NCI-H82 treated with DMSO at 0.1 percent for 48 hours (cell line): ENCODE data around the gene TRAPPC12.
"Not testable (repeated sequence)": the region's sequence is repeated elsewhere in the genome, so short reads cannot be mapped to it uniquely, and the experiment has no call there.

Experiments
- DNase-seq: peaks from one replicate; lab custom pipeline; 2025; ENCODE audit not compliant: unreplicated experiment; lab: John Stamatoyannopoulos, UW

TRAPPC12 gene

DNA sequence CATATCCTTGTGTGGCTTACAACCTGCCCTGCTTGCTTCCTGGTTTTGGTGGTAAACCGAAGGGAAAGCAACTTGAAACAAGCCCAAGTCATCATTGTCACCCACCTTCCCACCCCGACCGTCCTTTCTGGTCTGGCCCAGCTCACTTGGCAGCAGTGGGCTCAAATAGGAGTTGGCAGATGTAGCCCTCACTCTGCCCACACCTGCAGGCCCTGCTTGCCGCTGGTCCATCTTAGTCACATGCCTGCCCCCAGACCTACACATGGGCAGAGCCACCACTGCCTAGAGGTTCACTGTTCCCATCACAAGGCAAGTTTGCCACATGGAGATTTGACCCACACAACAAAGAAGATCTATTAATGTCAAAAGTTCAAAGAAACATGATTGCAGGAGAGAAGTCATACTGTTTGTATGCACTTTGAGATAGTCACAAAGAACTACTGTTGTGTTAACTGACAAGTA, 11.2 kb upstream of the TRAPPC12 start:
- DNase-seq: no peak

DNA sequence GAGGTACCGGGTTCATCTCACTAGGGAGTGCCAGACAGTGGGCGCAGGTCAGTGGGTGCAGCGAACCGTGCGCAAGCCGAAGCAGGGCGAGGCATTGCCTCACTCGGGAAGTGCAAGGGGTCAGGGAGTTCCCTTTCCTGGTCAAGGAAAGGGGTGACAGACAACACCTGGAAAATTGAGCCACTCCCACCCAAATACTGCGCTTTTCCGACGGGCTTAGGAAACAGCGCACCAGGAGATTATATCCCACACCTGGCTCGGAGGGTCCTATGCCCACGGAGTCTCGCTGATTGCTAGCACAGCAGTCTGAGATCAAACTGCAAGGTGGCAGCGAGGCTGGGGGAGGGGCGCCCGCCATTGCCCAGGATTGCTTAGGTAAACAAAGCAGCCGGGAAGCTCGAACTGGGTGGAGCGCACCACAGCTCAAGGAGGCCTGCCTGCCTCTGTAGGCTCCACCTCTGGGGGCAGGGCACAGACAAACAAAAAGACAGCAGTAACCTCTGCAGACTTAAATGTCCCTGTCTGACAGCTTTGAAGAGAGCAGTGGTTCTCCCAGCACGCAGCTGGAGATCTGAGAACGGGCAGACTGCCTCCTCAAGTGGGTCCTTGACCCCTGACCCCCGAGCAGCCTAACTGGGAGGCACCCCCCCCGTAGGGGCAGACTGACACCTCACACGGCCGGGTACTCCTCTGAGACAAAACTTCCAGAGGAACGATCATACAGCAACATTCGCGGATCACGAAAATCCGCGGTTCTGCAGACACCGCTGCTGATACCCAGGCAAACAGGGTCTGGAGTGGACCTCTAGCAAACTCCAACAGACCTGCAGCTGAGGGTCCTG, 9.9 kb upstream of the TRAPPC12 start:
- not testable (repeated sequence) for DNase-seq

DNA sequence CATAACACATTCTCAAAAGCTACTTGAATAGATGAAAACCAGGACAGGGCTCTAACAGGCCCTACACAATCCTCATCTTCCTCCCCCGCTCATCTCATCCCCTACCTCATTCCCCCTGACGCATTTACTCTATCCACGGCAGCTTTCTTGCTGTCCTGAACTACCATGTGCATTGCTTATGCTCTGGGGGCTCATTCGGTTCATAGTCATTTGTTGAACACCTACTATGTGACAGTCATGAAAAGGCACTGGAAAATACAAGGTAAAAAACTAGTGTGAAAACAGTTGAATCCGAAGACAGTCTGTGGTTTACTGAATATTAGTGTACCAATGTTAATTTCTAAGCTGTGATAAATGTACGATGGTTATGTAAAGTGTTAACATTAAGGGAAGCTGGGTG, 2.7 kb upstream of the TRAPPC12 start:
- no peak for DNase-seq

- DNase-seq: no peak
Measured at GRCh38 chr2:3377279-3377611, 2.2 kb upstream of the TRAPPC12 start.

- peak; percentile 89 for DNase-seq
Measured at GRCh38 chr2:3377612-3378432, 1.7 kb upstream of the TRAPPC12 start, which contains the start of gene EIPR1. Gene EIPR1 (minus strand): TSS chr2:3377818. CDS start chr2:3377689, 129 bp downstream.

DNA sequence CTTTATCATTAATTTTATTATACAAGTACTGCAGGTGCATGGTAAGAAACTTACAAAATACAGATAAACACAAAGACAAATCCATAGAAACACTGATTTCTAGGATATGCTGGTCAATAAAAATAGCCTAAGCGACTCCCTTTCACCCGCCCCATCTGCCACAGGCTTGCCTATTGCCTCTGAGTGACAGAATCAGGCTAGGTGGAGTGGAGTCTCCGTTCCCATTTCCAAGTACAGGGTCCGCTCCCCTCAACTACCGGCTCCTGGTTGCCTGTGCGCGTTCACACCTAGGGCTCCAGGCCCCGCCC, 201 bp upstream of the TRAPPC12 start:
- DNase-seq: no peak

DNA sequence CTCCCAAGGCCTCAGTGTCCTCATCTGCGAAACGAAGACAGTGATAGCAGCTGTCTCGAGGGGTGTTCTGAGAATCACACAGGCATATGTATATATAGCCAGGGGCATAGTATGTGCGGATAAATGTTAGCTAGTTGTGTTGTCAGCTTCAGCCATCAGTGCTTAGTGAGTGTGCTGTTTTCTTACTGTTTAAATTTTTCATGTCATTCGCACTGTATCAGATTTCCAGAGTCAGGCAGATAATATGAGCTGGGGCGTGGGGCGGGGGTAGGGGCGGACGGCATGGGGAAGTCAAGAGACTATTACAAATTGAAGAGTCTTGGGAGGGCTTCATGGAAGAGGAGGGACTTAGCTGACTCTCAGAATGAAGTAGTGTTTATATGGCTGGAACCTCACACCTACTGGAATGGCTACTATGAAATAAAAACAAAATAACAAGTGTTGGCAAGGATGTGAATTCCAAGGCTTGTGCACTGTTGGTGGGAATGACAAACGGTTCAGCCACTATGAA, 7.0 kb downstream of the TRAPPC12 start:
- no peak for DNase-seq

GRCh38 chr2:3387011-3387410, 7.5 kb downstream of the TRAPPC12 start:
- no peak for DNase-seq

DNA sequence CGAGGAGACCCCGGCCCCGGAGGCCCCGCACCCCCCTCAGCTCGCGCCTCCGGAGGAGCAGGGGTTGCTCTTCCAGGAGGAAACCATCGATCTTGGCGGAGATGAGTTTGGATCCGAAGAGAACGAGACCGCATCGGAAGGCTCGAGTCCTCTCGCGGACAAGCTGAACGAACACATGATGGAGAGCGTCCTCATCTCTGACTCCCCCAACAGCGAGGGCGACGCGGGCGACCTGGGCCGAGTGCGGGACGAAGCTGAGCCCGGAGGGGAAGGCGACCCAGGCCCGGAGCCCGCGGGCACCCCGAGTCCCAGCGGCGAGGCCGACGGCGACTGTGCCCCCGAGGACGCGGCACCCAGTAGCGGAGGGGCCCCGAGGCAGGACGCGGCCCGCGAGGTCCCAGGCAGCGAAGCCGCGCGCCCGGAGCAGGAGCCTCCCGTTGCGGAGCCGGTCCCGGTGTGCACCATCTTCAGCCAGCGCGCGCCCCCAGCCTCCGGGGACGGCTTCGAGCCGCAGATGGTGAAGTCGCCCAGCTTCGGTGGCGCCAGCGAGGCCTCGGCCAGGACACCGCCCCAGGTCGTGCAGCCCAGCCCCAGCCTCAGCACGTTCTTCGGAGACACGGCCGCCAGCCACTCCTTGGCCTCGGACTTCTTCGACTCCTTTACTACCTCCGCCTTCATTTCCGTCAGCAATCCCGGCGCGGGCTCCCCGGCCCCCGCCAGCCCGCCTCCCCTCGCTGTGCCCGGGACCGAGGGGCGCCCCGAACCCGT, 8.3 kb downstream of the TRAPPC12 start:
- no peak for DNase-seq

DNA sequence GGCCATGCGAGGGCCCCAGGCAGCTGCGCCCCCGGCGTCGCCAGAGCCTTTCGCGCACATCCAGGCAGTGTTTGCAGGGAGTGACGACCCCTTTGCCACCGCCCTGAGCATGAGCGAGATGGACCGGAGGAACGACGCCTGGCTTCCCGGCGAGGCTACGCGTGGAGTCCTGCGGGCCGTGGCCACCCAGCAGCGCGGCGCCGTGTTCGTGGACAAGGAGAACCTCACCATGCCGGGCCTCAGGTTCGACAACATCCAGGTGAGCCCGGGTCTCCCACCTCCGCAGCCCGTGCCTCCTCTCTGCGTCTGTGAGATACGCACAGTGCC, 8.9 kb downstream of the TRAPPC12 start:
- DNase-seq: no peak

- DNase-seq: no peak
Measured at GRCh38 chr2:3389193-3389592, 9.7 kb downstream of the TRAPPC12 start.

DNA sequence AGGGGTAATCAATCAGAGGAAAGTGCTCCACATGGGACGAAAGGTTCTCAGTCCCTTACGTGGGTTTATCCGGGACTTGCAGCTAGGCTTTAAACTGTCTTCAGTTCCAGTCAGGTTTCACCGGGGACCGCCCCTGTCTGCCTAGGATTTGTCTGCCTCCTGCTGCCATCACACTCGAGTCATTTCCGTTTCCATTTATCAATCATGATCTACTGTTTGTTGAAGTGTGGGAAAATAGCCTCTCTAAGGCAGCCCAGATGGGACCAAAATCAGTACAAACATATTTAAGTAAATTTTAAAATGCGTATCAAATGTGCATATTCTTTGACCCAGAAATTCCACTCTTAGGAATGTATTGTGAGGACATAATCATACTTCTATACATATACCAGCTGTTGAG, 10.5 kb downstream of the TRAPPC12 start:
- DNase-seq: no peak

GRCh38 chr2:3392216-3392615, 12.7 kb downstream of the TRAPPC12 start:
- no peak for DNase-seq

GRCh38 chr2:3396920-3397559, 17.5 kb downstream of the TRAPPC12 start:
- no peak for DNase-seq

DNA sequence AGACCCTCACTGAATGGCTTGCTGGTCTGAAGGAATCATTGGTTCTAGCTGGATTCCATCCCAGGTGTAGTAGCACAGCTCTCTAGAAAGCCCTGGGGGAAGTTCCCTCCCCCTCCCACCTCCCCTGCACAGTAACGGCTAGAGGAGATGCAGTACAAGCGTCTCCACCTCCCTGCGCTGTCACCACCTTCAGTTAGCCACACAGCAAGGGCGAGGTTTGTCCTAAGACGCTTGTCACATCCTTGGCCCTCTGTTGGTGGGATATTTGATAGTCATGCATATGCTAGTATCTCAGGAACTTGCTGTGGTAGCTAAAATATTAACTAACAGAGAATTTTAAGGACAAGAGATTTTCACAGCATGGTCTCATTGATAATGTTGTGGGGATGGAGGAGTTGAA, 19.4 kb downstream of the TRAPPC12 start:
- no peak for DNase-seq

DNA sequence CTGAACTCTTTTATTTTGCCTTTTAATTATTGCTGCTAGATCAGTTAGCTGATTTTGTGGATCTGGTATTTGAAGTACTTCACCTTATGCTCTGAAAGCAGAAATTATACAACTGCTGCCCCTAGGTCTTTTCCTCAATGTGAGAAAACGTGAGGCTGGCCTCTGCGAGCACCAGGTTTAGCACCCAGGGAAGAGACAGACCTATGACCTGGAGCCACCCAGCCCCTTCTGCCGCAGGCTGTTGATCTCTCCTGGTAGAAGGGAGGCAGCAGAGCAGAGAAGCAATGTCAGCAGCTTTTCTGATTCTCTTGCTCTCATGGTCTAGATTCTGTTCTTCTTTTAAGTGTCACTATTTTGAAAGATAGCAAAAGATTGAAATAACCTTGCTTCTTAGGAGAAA, 19.9 kb downstream of the TRAPPC12 start:
- DNase-seq: no peak

DNA sequence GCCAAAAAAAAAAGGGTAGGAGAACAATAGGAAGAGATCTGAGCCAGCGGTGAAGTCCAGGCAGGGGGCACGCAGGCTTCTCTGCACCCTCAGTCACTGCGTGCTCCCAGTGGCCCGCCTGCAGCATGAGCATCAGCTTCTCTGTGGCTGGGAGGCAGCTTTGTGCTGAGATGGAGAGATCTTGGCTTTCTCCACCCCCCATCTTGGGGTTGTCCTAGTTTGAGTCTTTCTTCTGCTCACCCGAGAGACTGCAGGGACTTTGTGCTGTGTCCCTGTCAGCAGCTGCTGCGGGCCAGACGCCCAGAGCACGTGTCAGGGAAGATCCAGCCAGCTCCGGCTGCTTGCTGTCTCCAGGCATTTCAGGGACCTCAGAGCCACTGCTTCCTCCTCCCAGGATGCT, 20.3 kb downstream of the TRAPPC12 start:
- no peak for DNase-seq

- no peak for DNase-seq
Measured at GRCh38 chr2:3403587-3404334, 24.3 kb downstream of the TRAPPC12 start.

- DNase-seq: no peak
Measured at GRCh38 chr2:3404349-3404894, 24.9 kb downstream of the TRAPPC12 start.

- no peak for DNase-seq
Measured at GRCh38 chr2:3405307-3405706, 25.8 kb downstream of the TRAPPC12 start.
